GM23338 (cell line): ENCODE results near the gene PHGDH. TPM values are rescaled to one million over a fixed set of nuclear protein-coding genes. Genes with fewer than 3 reads are reported as not detected.

ENCODE experiments used
- ATAC-seq: fragments of 200-7000 bp; cut with Tn5 transposase; 3 replicates; pipeline ENCODE4 v1.9.1; 2020
- DNase-seq: peaks from one replicate; pipeline ENCODE4 v3.0.0-alpha.2; 2015; ENCODE audit warnings: low spot score
- H2AFZ ChIP-seq: fragments of 200-600 bp; sonication (generic); 2 replicates; pipeline ENCODE4 v1.8.0; 2016; ENCODE audit warnings: antibody characterized with exemption, mild to moderate bottlenecking, moderate library complexity
- H3F3A ChIP-seq: fragments of 200-600 bp; sonication (generic); replicated peaks from 2 replicates; pipeline ENCODE4 v1.8.0; 2017; ENCODE audit warnings: antibody characterized with exemption, mixed run types, low read depth
- H3K27ac ChIP-seq: fragments of 200-600 bp; sonication (generic); 2 replicates; pipeline ENCODE4 v1.6.1; 2016; ENCODE audit warnings: low read depth
- H3K27me3 ChIP-seq: fragments of 200-600 bp; sonication (generic); 2 replicates; pipeline ENCODE4 v1.8.0; 2016; ENCODE audit warnings: mild to moderate bottlenecking, mixed run types, moderate library complexity; ENCODE audit not compliant: insufficient read depth
- H3K36me3 ChIP-seq: fragments of 200-600 bp; sonication (generic); 2 replicates; pipeline ENCODE4 v1.8.0; 2016; ENCODE audit warnings: mild to moderate bottlenecking; ENCODE audit not compliant: insufficient read depth
- H3K4me1 ChIP-seq: fragments of 200-600 bp; sonication (generic); 2 replicates; pipeline ENCODE4 v1.8.0; 2016; ENCODE audit warnings: mild to moderate bottlenecking, moderate library complexity; ENCODE audit not compliant: insufficient read depth
- H3K4me2 ChIP-seq: fragments of 200-600 bp; sonication (generic); 2 replicates; pipeline ENCODE4 v1.7.1; 2017; ENCODE audit warnings: mixed run types
- H3K4me3 ChIP-seq: fragments of 200-600 bp; sonication (generic); 2 replicates; pipeline ENCODE4 v1.6.1; 2016; ENCODE audit warnings: mixed run types
- H3K79me2 ChIP-seq: fragments of 200-600 bp; sonication (generic); replicated peaks from 2 replicates; pipeline ENCODE4 v1.8.0; 2017; ENCODE audit warnings: mild to moderate bottlenecking; ENCODE audit not compliant: insufficient read depth
- H3K9me2 ChIP-seq: fragments of 200-600 bp; sonication (generic); 2 replicates; pipeline ENCODE4 v1.8.0; 2017; ENCODE audit not compliant: insufficient read depth
- H4K20me1 ChIP-seq: fragments of 200-600 bp; sonication (generic); replicated peaks from 2 replicates; pipeline ENCODE4 v1.8.0; 2017; ENCODE audit warnings: mild to moderate bottlenecking; ENCODE audit not compliant: insufficient read depth
- H3K27ac Mint-ChIP-seq: 2 replicates; pipeline ENCODE4 v1.8.0; 2020; ENCODE audit warnings: inconsistent platforms, mild to moderate bottlenecking, moderate library complexity, mixed read lengths
- H3K27me3 Mint-ChIP-seq: 3 replicates; pipeline ENCODE4 v1.8.0; 2022; ENCODE audit warnings: low read depth, mild to moderate bottlenecking, moderate library complexity, mixed read lengths, inconsistent platforms; ENCODE audit not compliant: insufficient read depth, poor library complexity
- H3K36me3 Mint-ChIP-seq: 3 replicates; pipeline ENCODE4 v1.8.0; 2021; ENCODE audit warnings: low read depth, mild to moderate bottlenecking, inconsistent platforms, moderate library complexity, mixed read lengths
- H3K4me1 Mint-ChIP-seq: 3 replicates; pipeline ENCODE4 v1.8.0; 2020; ENCODE audit warnings: mild to moderate bottlenecking, inconsistent platforms, mixed read lengths
- H3K4me3 Mint-ChIP-seq: 3 replicates; pipeline ENCODE4 v1.8.0; 2021; ENCODE audit warnings: moderate library complexity, mild to moderate bottlenecking, inconsistent platforms, mixed read lengths
- H3K9me3 Mint-ChIP-seq: 3 replicates; pipeline ENCODE4 v1.8.0; 2020; ENCODE audit warnings: moderate library complexity, mild to moderate bottlenecking, inconsistent platforms, mixed read lengths
- EZH2 ChIP-seq: fragments of 200-600 bp; sonication (generic); IDR thresholded peaks from one replicate; pipeline ENCODE4 v1.8.0; 2017; ENCODE audit warnings: antibody characterized with exemption, mild to moderate bottlenecking, low read depth; ENCODE audit not compliant: unreplicated experiment
- NANOG ChIP-seq: IDR thresholded peaks from 2 replicates; pipeline ENCODE4 v1.6.1; 2016; ENCODE audit warnings: antibody characterized with exemption, borderline replicate concordance
- ZNF114 ChIP-seq: fragments of 250-450 bp; sonication (Bioruptor Pico); IDR thresholded peaks from 2 replicates; pipeline ENCODE4 v1.5.0; 2020; ENCODE audit warnings: mild to moderate bottlenecking, moderate library complexity
- ZNF331 ChIP-seq: fragments of 250-450 bp; sonication (Bioruptor Pico); IDR thresholded peaks from 2 replicates; pipeline ENCODE4 v1.5.0; 2020; ENCODE audit warnings: low read depth, mild to moderate bottlenecking, moderate library complexity
- polyA plus RNA-seq: library from polyadenylated mRNA; unstranded; fragments of >200 nt; fragmentation: Nextera tagmentation; extraction: Ambion mirVana; gene quantifications from 2 replicates; pipeline ENCODE4 v1.2.1, GENCODE V29; 2016
- total RNA-seq: library from RNA; depleted of rRNA; stranded (reverse); fragments of >200 nt; shearing (Covaris generic); gene quantifications from 2 replicates; pipeline ENCODE4 v1.2.3, GENCODE V29; 2014
- TF ChIP-seq, protein P1 (sequence below), 2 experiments: fragments of 200-600 bp in 1 of 2; sonication (generic) in 1 of 2; conservative IDR thresholded peaks; 2 replicates each; pipeline versions ENCODE4 v1.5.1 to v1.6.1; 2016 to 2017; ENCODE audit warnings: antibody characterized with exemption in 2 of 2, low read depth in 2 of 2, mild to moderate bottlenecking in 2 of 2, moderate library complexity in 1 of 2
- TF ChIP-seq, protein P2 (sequence below): IDR thresholded peaks from 2 replicates; pipeline ENCODE4 v1.6.1; 2016; ENCODE audit warnings: antibody characterized with exemption
- TF ChIP-seq, protein P3 (sequence below): IDR thresholded peaks from one replicate; pipeline ENCODE4 v1.6.1; 2018; ENCODE audit warnings: antibody characterized with exemption; ENCODE audit not compliant: unreplicated experiment

Gene PHGDH
- total and polyA plus RNA-seq, 2 experiments from 2014 or later = 612 to 885 TPM

DNA sequence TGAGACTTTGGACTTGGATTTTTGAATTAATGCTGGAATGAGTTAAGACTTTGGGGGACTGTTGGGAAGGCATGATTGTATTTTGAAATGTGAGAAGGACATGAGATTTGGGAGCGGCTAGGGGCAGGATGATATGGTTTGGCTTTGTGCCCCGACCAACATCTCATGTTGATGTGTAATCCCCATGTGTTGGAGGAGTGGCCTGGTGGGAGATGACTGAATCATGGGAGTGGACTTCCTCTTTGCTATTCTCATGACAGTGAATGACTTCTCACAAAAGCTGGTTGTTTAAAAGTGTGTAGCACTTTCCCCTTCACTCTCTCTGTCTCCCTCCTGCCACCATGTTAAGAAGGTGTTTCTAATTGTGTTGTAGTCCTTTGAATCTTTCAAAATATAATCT, 9.3 kb upstream of the PHGDH start (continued):
- TF ChIP-seq, protein P1, sequence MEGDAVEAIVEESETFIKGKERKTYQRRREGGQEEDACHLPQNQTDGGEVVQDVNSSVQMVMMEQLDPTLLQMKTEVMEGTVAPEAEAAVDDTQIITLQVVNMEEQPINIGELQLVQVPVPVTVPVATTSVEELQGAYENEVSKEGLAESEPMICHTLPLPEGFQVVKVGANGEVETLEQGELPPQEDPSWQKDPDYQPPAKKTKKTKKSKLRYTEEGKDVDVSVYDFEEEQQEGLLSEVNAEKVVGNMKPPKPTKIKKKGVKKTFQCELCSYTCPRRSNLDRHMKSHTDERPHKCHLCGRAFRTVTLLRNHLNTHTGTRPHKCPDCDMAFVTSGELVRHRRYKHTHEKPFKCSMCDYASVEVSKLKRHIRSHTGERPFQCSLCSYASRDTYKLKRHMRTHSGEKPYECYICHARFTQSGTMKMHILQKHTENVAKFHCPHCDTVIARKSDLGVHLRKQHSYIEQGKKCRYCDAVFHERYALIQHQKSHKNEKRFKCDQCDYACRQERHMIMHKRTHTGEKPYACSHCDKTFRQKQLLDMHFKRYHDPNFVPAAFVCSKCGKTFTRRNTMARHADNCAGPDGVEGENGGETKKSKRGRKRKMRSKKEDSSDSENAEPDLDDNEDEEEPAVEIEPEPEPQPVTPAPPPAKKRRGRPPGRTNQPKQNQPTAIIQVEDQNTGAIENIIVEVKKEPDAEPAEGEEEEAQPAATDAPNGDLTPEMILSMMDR (conservative IDR thresholded peaks at IDR 0.05; ENCODE audit: low read depth in 2 of 2) = no peak
- TF ChIP-seq, protein P2, sequence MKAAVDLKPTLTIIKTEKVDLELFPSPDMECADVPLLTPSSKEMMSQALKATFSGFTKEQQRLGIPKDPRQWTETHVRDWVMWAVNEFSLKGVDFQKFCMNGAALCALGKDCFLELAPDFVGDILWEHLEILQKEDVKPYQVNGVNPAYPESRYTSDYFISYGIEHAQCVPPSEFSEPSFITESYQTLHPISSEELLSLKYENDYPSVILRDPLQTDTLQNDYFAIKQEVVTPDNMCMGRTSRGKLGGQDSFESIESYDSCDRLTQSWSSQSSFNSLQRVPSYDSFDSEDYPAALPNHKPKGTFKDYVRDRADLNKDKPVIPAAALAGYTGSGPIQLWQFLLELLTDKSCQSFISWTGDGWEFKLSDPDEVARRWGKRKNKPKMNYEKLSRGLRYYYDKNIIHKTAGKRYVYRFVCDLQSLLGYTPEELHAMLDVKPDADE = no peak

DNA sequence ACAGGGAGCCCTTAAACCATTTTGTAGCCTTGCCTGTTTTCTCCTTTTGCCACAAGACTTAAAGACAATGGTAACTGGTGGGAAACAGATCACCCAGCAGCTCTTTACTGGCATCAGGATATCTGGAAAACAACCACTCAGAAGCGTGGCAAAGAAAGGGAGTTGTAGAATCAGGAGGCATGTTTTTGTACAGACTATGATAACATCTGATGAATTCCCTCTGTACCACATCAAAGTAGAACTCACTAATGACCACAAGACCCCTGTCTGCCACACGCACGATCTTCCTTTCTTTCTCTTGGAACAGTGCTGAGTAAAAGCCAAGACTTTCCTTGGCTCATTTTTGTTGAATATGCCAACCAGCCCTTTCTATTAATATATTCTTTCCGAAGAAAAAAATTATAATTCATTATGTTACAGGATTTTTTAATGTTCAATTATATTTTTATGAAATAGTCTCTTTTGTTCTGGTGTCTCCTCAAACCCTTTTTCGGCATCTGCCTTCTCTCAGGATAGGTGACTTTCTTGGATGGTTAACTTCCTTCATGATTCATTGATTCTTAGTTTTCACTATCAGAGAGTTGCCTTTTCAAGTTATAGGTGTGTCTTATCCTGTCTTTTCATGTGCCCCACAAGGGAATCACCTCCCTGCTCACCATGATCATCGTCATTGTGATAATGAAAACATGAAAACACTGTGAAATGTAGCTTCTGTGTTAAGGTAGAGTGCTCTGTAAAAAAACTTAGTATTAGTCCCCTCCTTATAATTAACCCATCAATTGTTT, 7.9 kb upstream of the PHGDH start:
- no peaks in the 10 kb centered on the region for H3K79me2 ChIP-seq
- no peak overlapping the region for H3K4me3 ChIP-seq
- H3K36me3 Mint-ChIP-seq = peaks cover 18% of the 10 kb centered on the region
- H3K4me1 ChIP-seq = peaks cover 6% of the 10 kb centered on the region; the same call in 1 of the 2 replicates
- H3K9me3 Mint-ChIP-seq = peaks cover 31% of the 10 kb centered on the region
- H3F3A ChIP-seq = no peaks in the 10 kb centered on the region
- H2AFZ ChIP-seq = no peak overlapping the region
- H3K27me3 Mint-ChIP-seq = peaks cover 5% of the 10 kb centered on the region
- H3K4me2 ChIP-seq = no peak overlapping the region
- DNase-seq (no peak), ATAC-seq (no peak)
- no peak overlapping the region for H3K27ac Mint-ChIP-seq
- no peak overlapping the region for H3K27ac ChIP-seq
- no peaks in the 10 kb centered on the region for H3K27me3 ChIP-seq
- no peaks in the 10 kb centered on the region; the same call in 1 of the 2 replicates for H3K36me3 ChIP-seq
- H3K9me2 ChIP-seq = no peaks in the 10 kb centered on the region; the same call in 1 of the 2 replicates
- H3K4me1 Mint-ChIP-seq = peaks cover 7% of the 10 kb centered on the region; the same call in 2 of the 3 replicates
- H3K4me3 Mint-ChIP-seq = no peak overlapping the region
- H4K20me1 ChIP-seq = no peaks in the 10 kb centered on the region
- TF ChIP-seq NANOG = no peak
- TF ChIP-seq, protein P1 (conservative IDR thresholded peaks at IDR 0.05; ENCODE audit: low read depth in 2 of 2) = no peak
- no peak for TF ChIP-seq EZH2
- TF ChIP-seq, protein P2 = no peak
- TF ChIP-seq, protein P3, sequence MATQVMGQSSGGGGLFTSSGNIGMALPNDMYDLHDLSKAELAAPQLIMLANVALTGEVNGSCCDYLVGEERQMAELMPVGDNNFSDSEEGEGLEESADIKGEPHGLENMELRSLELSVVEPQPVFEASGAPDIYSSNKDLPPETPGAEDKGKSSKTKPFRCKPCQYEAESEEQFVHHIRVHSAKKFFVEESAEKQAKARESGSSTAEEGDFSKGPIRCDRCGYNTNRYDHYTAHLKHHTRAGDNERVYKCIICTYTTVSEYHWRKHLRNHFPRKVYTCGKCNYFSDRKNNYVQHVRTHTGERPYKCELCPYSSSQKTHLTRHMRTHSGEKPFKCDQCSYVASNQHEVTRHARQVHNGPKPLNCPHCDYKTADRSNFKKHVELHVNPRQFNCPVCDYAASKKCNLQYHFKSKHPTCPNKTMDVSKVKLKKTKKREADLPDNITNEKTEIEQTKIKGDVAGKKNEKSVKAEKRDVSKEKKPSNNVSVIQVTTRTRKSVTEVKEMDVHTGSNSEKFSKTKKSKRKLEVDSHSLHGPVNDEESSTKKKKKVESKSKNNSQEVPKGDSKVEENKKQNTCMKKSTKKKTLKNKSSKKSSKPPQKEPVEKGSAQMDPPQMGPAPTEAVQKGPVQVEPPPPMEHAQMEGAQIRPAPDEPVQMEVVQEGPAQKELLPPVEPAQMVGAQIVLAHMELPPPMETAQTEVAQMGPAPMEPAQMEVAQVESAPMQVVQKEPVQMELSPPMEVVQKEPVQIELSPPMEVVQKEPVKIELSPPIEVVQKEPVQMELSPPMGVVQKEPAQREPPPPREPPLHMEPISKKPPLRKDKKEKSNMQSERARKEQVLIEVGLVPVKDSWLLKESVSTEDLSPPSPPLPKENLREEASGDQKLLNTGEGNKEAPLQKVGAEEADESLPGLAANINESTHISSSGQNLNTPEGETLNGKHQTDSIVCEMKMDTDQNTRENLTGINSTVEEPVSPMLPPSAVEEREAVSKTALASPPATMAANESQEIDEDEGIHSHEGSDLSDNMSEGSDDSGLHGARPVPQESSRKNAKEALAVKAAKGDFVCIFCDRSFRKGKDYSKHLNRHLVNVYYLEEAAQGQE = no peak
- TF ChIP-seq ZNF331 (CRISPR knock-in tag) = no peak
- no peak for TF ChIP-seq ZNF114 (CRISPR knock-in tag)
